Transverse colon (tissue), 4 donors: ENCODE results near the gene FSCN2. TPM values are rescaled to one million over a fixed set of nuclear protein-coding genes. Genes with fewer than 3 reads are reported as not detected.

Experiments used
- DNase-seq: peaks from one replicate; pipeline ENCODE4 v3.0.0-alpha.2; 2019
- H3K27ac ChIP-seq, 4 donors: fragments of 200-600 bp; sonication (generic); 2 replicates each; pipeline ENCODE4 v1.5.1; 2016 to 2018; ENCODE audit warnings: inconsistent platforms in 4 of 4
- H3K27me3 ChIP-seq: fragments of 200-600 bp; sonication (generic); 2 replicates; pipeline ENCODE4 v1.5.1; 2017; ENCODE audit warnings: inconsistent platforms
- H3K36me3 ChIP-seq, 4 donors: fragments of 200-600 bp; sonication (generic); 2 replicates each; pipeline ENCODE4 v1.5.1; 2017 to 2019; ENCODE audit warnings: inconsistent platforms in 4 of 4
- H3K4me1 ChIP-seq, 4 donors: fragments of 200-600 bp; sonication (generic); 2 replicates each; pipeline ENCODE4 v1.5.1; 2017 to 2020; ENCODE audit warnings: inconsistent platforms in 4 of 4
- H3K4me3 ChIP-seq, 4 donors: fragments of 200-600 bp; sonication (generic); 1 replicate in 1 of 4; 2 replicates in 3 of 4; pipeline versions ENCODE4 v1.5.1 to v1.6.1; 2017 to 2019; ENCODE audit warnings: inconsistent platforms in 4 of 4
- H3K9me3 ChIP-seq, 2 donors: fragments of 200-600 bp; sonication (generic); 2 replicates each; pipeline ENCODE4 v1.5.1; 2017 to 2019; ENCODE audit warnings: inconsistent platforms in 2 of 2
- EP300 ChIP-seq: sonication (generic); formaldehyde crosslinking; IDR thresholded peaks from one replicate; pipeline ENCODE4 v1.6.1; 2017; ENCODE audit warnings: antibody characterized with exemption, low read depth
- POLR2A ChIP-seq: fragments of 450-650 bp; IDR thresholded peaks from one replicate; pipeline ENCODE4 v1.6.1; 2016; ENCODE audit warnings: antibody characterized with exemption, mild to moderate bottlenecking, moderate library complexity
- POLR2AphosphoS5 ChIP-seq, 3 donors: sonication (generic); formaldehyde crosslinking; IDR thresholded peaks; one replicate each; pipeline ENCODE4 v1.6.1; 2016; ENCODE audit warnings: antibody characterized with exemption in 3 of 3
- WGBS, 2 donors: methylation state at CpG; one replicate each; pipeline ENCODE4 v1.1.5; 2018; ENCODE audit warnings: low coverage in 1 of 2; 5-methylcytosine and 5-hydroxymethylcytosine counted together
- in situ Hi-C, 4 donors: fragments of 200-750 bp; cut with MboI; loops; one replicate each; pipeline versions ENCODE4 v1.15.0 to v1.15.1; 2017; ENCODE audit warnings: low sequenced_read_pairs in 3 of 4, low pct_ligation_motif_present in 1 of 4, low pct_unique_long_range_greater_than_20kb in 1 of 4
- intact Hi-C: fragments of 100-400 bp; cut with DNase I; formaldehyde crosslinking; loops from one replicate; pipeline ENCODE4 v1.15.1; 2023; ENCODE audit warnings: low total_unique reads
- total RNA-seq, 4 donors: library from RNA; depleted of rRNA; stranded (reverse); fragments of >200 nt; gene quantifications; one replicate each; pipeline ENCODE4 v1.1.0, GENCODE V29; 2016
- TF ChIP-seq, protein P1 (sequence below), 5 experiments: fragments of 200-600 bp in 3 of 5; fragments of 450-650 bp in 2 of 5; sonication (generic) in 3 of 5; IDR thresholded peaks; 1 replicate in 2 of 5; 2 replicates in 3 of 5; pipeline ENCODE4 v1.5.1; 2016 to 2017; ENCODE audit warnings: antibody characterized with exemption in 5 of 5, inconsistent platforms in 3 of 5, mild to moderate bottlenecking in 2 of 5, moderate library complexity in 1 of 5

Gene FSCN2
- total RNA-seq, 4 donors from 2014 or later = 2.3 to 36.4 (median 17.2) TPM

- Histone ChIP-seq H3K4me1 (no peaks in the 10 kb centered on the region), H3K36me3 (peaks cover 0 to 25% (median 4%) of the 10 kb centered on the region in 4 donors), H3K27ac (no peak overlapping the region), H3K4me3 (no peak overlapping the region), H3K9me3 (no peaks in the 10 kb centered on the region), H3K27me3 (no peaks in the 10 kb centered on the region)
- in situ Hi-C loops = no loop called here
- DNase-seq = no peak
- no peak for TF ChIP-seq EP300
- TF ChIP-seq POLR2AphosphoS5 (IDR thresholded peaks at IDR 0.05) = no peak
- TF ChIP-seq POLR2A = no peak
- TF ChIP-seq, protein P1, sequence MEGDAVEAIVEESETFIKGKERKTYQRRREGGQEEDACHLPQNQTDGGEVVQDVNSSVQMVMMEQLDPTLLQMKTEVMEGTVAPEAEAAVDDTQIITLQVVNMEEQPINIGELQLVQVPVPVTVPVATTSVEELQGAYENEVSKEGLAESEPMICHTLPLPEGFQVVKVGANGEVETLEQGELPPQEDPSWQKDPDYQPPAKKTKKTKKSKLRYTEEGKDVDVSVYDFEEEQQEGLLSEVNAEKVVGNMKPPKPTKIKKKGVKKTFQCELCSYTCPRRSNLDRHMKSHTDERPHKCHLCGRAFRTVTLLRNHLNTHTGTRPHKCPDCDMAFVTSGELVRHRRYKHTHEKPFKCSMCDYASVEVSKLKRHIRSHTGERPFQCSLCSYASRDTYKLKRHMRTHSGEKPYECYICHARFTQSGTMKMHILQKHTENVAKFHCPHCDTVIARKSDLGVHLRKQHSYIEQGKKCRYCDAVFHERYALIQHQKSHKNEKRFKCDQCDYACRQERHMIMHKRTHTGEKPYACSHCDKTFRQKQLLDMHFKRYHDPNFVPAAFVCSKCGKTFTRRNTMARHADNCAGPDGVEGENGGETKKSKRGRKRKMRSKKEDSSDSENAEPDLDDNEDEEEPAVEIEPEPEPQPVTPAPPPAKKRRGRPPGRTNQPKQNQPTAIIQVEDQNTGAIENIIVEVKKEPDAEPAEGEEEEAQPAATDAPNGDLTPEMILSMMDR (IDR thresholded peaks at IDR 0.05) = no peak
- intact Hi-C loops = no loop called here
- 93% methylated on average over 15 of the region's 16 CpGs; no CpG with 5 or more reads in 1 of the 2 donors for WGBS, 2 donors
Observed at GRCh38 chr17:81544281-81544974, 16.3 kb downstream of the FSCN2 start.

- Histone ChIP-seq H3K9me3 (no peaks in the 10 kb centered on the region), H3K4me3 (no peak overlapping the region), H3K27me3 (no peaks in the 10 kb centered on the region), H3K27ac (no peak overlapping the region), H3K4me1 (no peaks in the 10 kb centered on the region), H3K36me3 (peaks cover 0 to 25% (median 4%) of the 10 kb centered on the region in 4 donors)
- 92% methylated on average over 19 of the region's 24 CpGs; no CpG with 5 or more reads in 1 of the 2 donors for WGBS, 2 donors
- no peak for DNase-seq
- TF ChIP-seq, protein P1 (IDR thresholded peaks at IDR 0.05) = no peak
- TF ChIP-seq POLR2A (no peak), POLR2AphosphoS5 (IDR thresholded peaks at IDR 0.05) (no peak), EP300 (no peak)
- in situ Hi-C loops (no loop called here), intact Hi-C loops (no loop called here)
Observed at GRCh38 chr17:81545160-81545949, 17.2 kb downstream of the FSCN2 start.

- TF ChIP-seq EP300 = no peak
- TF ChIP-seq, protein P1 (IDR thresholded peaks at IDR 0.05) = no peak
- no peak for DNase-seq
- peaks cover 5 to 14% (median 8%) of the 10 kb centered on the region in 4 donors for H3K4me1 ChIP-seq
- H3K4me3 ChIP-seq = no peak overlapping the region
- intact Hi-C loops (no loop called here), in situ Hi-C loops (no loop called here)
- 89% methylated on average over 32 of the region's 36 CpGs; no CpG with 5 or more reads in 1 of the 2 donors for WGBS, 2 donors
- peaks cover 0 to 19% (median 4%) of the 10 kb centered on the region in 4 donors for H3K36me3 ChIP-seq
- H3K9me3 ChIP-seq = no peaks in the 10 kb centered on the region
- no peak overlapping the region for H3K27ac ChIP-seq
- H3K27me3 ChIP-seq = no peaks in the 10 kb centered on the region
Observed at GRCh38 chr17:81546906-81547613, 18.9 kb downstream of the FSCN2 start.

GRCh38 chr17:81547614-81547982, 19.4 kb downstream of the FSCN2 start:
- in situ Hi-C loops (no loop called here), intact Hi-C loops (no loop called here)
- H3K36me3 ChIP-seq = peaks cover 0 to 19% (median 4%) of the 10 kb centered on the region in 4 donors
- H3K9me3 ChIP-seq = no peaks in the 10 kb centered on the region
- no peak overlapping the region for H3K4me3 ChIP-seq
- no peaks in the 10 kb centered on the region for H3K27me3 ChIP-seq
- no peak for TF ChIP-seq POLR2AphosphoS5 (IDR thresholded peaks at IDR 0.05)
- TF ChIP-seq, protein P1 (IDR thresholded peaks at IDR 0.05) = no peak
- no peak for TF ChIP-seq POLR2A
- TF ChIP-seq EP300 = no peak
- no peak overlapping the region for H3K27ac ChIP-seq
- no peak for DNase-seq
- WGBS, 2 donors = 100% methylated on average over 1 of the region's 14 CpGs; no CpG with 5 or more reads in 1 of the 2 donors
- peaks cover 5 to 14% (median 8%) of the 10 kb centered on the region in 4 donors for H3K4me1 ChIP-seq
